HCT116 (cell line): Measurements from ENCODE around the gene TPX2. TPM values are rescaled to one million over a fixed set of nuclear protein-coding genes. Genes with fewer than 3 reads are reported as not detected.
"Not testable (repeated sequence)": the region's sequence is repeated elsewhere in the genome, so short reads cannot be mapped to it uniquely, and the experiment has no call there.

Experiments used
- ATAC-seq: fragments of 200-7000 bp; cut with Tn5 transposase; 2 replicates; pipeline ENCODE4 v1.9.1; 2020; ENCODE audit warnings: mild to moderate bottlenecking, moderate library complexity
- BruUV-seq: library from RNA; stranded (reverse); fragments of 400-500 nt; replicated peaks from 2 replicates; lab custom pipeline; 2021; lab: Mats Ljungman, UMichigan
- CTCF ChIA-PET: fragments of 300-600 bp; sonication (Branson Sonifier 250); formaldehyde crosslinking; loops from one replicate; lab custom pipeline; 2021; ENCODE audit warnings: antibody characterized with exemption; lab: Charles Lee
- POLR2A ChIA-PET: fragments of 300-600, 350-600 bp; sonication (Branson Sonifier 250); formaldehyde crosslinking; loops from one replicate; lab custom pipeline; 2021; ENCODE audit warnings: antibody characterized with exemption; lab: Charles Lee
- RAD21 ChIA-PET, 2 experiments: fragments of 300-600 bp; sonication (Branson Sonifier 250); formaldehyde crosslinking; loops; one replicate each; lab custom pipeline; 2023; ENCODE audit warnings: low total read pairs in 2 of 2; ENCODE audit not compliant: uncharacterized antibody in 2 of 2, unreplicated experiment in 2 of 2, low non-redundant PET in 1 of 2; lab: Charles Lee
- DNase-seq: peaks from one replicate; pipeline ENCODE4 v3.0.0-alpha.2; 2010; ENCODE audit warnings: low read depth, low spot score
- H2AFZ ChIP-seq: fragments of 200-600 bp; shearing (Covaris generic), sonication (generic); 2 replicates; pipeline ENCODE4 v1.6.1; 2017; ENCODE audit warnings: low read depth, mixed run types, mixed read lengths, antibody characterized with exemption, low read length; ENCODE audit not compliant: poor library complexity, severe bottlenecking
- H3K27ac ChIP-seq: 2 replicates; pipeline ENCODE4 v1.5.1; 2012; ENCODE audit warnings: low read depth, low read length
- H3K27me3 ChIP-seq: fragments of 200-600 bp; sonication (generic); 2 replicates; pipeline ENCODE4 v1.6.1; 2016; ENCODE audit warnings: mixed run types, low read length, mixed read lengths; ENCODE audit not compliant: insufficient read depth
- H3K36me3 ChIP-seq, 2 experiments: fragments of 200-500 bp in 1 of 2; fragments of 200-600 bp in 1 of 2; sonication (Bioruptor generic) in 1 of 2; sonication (generic) in 1 of 2; 2 replicates each; pipeline versions ENCODE4 v1.5.1 to v1.6.1; 2014 to 2016; ENCODE audit warnings: low read length in 2 of 2, inconsistent platforms in 1 of 2, mixed read lengths in 1 of 2, mixed run types in 1 of 2; ENCODE audit not compliant: insufficient read depth in 2 of 2, control insufficient read depth in 1 of 2
- H3K4me1 ChIP-seq, 2 experiments: fragments of 200-600 bp in 1 of 2; sonication (generic) in 1 of 2; 2 replicates each; pipeline versions ENCODE4 v1.5.1 to v1.6.1; 2012 to 2017; ENCODE audit warnings: low read length in 2 of 2, inconsistent platforms in 1 of 2, mild to moderate bottlenecking in 1 of 2, mixed read lengths in 1 of 2, mixed run types in 1 of 2, moderate library complexity in 1 of 2; ENCODE audit not compliant: insufficient read depth in 2 of 2, control insufficient read depth in 1 of 2
- H3K4me2 ChIP-seq: fragments of 200-600 bp; sonication (generic); 2 replicates; pipeline ENCODE4 v1.6.1; 2017; ENCODE audit warnings: mixed run types, low read length, mixed read lengths
- H3K4me3 ChIP-seq, 2 experiments: fragments of 200-600 bp in 1 of 2; sonication (generic) in 1 of 2; replicated peaks in 1 of 2; 2 replicates each; pipeline ENCODE4 v1.5.1; 2011 to 2016; ENCODE audit warnings: low read length in 2 of 2, control low read depth in 1 of 2, low read depth in 1 of 2, mild to moderate bottlenecking in 1 of 2, mixed read lengths in 1 of 2, mixed run types in 1 of 2
- H3K79me2 ChIP-seq: fragments of 200-600 bp; sonication (generic); 2 replicates; pipeline ENCODE4 v1.6.1; 2017; ENCODE audit warnings: mild to moderate bottlenecking, mixed run types, low read length, moderate library complexity, mixed read lengths; ENCODE audit not compliant: insufficient read depth
- H3K9ac ChIP-seq: fragments of 200-600 bp; sonication (generic); 2 replicates; pipeline ENCODE4 v1.6.1; 2016; ENCODE audit warnings: low read length, mixed read lengths
- H3K9me2 ChIP-seq: fragments of 200-600 bp; sonication (generic), shearing (Covaris generic); 2 replicates; pipeline ENCODE4 v1.6.1; 2017; ENCODE audit warnings: mixed run types, mild to moderate bottlenecking, moderate library complexity; ENCODE audit not compliant: insufficient read depth
- H3K9me3 ChIP-seq, 2 experiments: fragments of 200-500 bp in 1 of 2; fragments of 200-600 bp in 1 of 2; sonication (Bioruptor generic) in 1 of 2; sonication (generic) in 1 of 2; 2 replicates each; pipeline ENCODE4 v1.6.1; 2014 to 2017; ENCODE audit warnings: low read length in 2 of 2, mixed read lengths in 2 of 2, inconsistent platforms in 1 of 2, low read depth in 1 of 2, mild to moderate bottlenecking in 1 of 2, mixed run types in 1 of 2, moderate library complexity in 1 of 2; ENCODE audit not compliant: control insufficient read depth in 1 of 2, insufficient read depth in 1 of 2
- H4K20me1 ChIP-seq: fragments of 200-600 bp; sonication (generic), shearing (Covaris generic); 2 replicates; pipeline ENCODE4 v1.6.1; 2017; ENCODE audit warnings: mixed run types, mild to moderate bottlenecking, moderate library complexity; ENCODE audit not compliant: insufficient read depth
- CBX3 ChIP-seq: IDR thresholded peaks from 2 replicates; pipeline ENCODE4 v1.6.1; 2012; ENCODE audit warnings: low read depth
- CEBPB ChIP-seq: IDR thresholded peaks from 2 replicates; pipeline ENCODE4 v1.6.1; 2012; ENCODE audit warnings: low read depth
- EGR1 ChIP-seq: IDR thresholded peaks from 2 replicates; pipeline ENCODE4 v1.6.1; 2012; ENCODE audit warnings: low read depth
- ELF1 ChIP-seq: IDR thresholded peaks from 2 replicates; pipeline ENCODE4 v1.6.1; 2012; ENCODE audit warnings: low read depth, borderline replicate concordance
- JUND ChIP-seq: IDR thresholded peaks from 2 replicates; pipeline ENCODE4 v1.6.1; 2012
- SIN3A ChIP-seq: IDR thresholded peaks from 2 replicates; pipeline ENCODE4 v1.6.1; 2012; ENCODE audit warnings: low read depth
- YY1 ChIP-seq: IDR thresholded peaks from 2 replicates; pipeline ENCODE4 v1.6.1; 2011; ENCODE audit warnings: low read length, low read depth, moderate library complexity, mild to moderate bottlenecking; ENCODE audit not compliant: insufficient replicate concordance; ENCODE audit errors: extremely low read depth
- intact Hi-C: fragments of 100-400 bp; cut with micrococcal nuclease; formaldehyde crosslinking; loops from 2 replicates; pipeline ENCODE4 v1.10.0; 2022
- total RNA-seq: library from RNA; stranded (reverse); gene quantifications from one replicate; pipeline ENCODE4 v1.2.1, GENCODE V29; 2021; ENCODE audit not compliant: unreplicated experiment
- TF ChIP-seq, protein P1 (sequence below): IDR thresholded peaks from 2 replicates; pipeline ENCODE4 v1.6.1; 2012
- TF ChIP-seq, protein P2 (sequence below): IDR thresholded peaks from 2 replicates; pipeline ENCODE4 v1.6.1; 2012; ENCODE audit warnings: low read depth

Gene TPX2
- total RNA-seq, 1 experiment from 2014 or later = 163 TPM

DNA sequence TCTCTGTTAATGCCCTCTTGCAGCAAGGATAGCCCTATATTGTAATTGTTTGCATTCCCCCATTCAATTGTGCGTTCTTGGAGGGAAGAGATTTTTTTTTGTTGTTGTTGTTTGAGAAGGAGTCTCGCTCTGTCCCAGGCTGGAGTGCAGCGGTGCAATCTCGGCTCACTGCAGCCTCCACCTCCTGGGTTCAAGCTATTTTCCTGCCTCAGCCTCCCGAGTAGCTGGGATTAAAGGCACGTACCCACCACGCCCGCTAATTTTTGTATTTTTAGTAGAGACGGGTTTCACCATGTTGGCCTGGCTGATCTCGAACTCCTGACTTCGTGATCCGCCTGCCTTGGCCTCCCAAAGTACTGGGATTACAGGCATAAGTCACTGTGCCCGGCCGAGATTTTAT lies 7.9 kb downstream of the TPX2 start:
- H3K4me2 ChIP-seq, H3K4me3 ChIP-seq, RAD21 ChIA-PET, H3K9ac ChIP-seq, DNase-seq, POLR2A ChIA-PET, H3K27ac ChIP-seq, ATAC-seq, H3K9me2 ChIP-seq, intact Hi-C loops, H3K27me3 ChIP-seq, H3K4me1 ChIP-seq, BruUV-seq, H2AFZ ChIP-seq, H3K9me3 ChIP-seq: not testable (repeated sequence)
- peaks cover 98% of the 10 kb centered on the region for H3K79me2 ChIP-seq
- CTCF ChIA-PET = interaction anchor here (1.4 kb wide), 1 partner anchor 23 kb away, joined by 3 read pairs; no protein-coding TSS in a partner anchor
- peaks cover 12% of the 10 kb centered on the region; the same call in 1 of the 2 replicates for H4K20me1 ChIP-seq
- peaks cover 10 to 61% of the 10 kb centered on the region in 2 experiments for H3K36me3 ChIP-seq

DNA sequence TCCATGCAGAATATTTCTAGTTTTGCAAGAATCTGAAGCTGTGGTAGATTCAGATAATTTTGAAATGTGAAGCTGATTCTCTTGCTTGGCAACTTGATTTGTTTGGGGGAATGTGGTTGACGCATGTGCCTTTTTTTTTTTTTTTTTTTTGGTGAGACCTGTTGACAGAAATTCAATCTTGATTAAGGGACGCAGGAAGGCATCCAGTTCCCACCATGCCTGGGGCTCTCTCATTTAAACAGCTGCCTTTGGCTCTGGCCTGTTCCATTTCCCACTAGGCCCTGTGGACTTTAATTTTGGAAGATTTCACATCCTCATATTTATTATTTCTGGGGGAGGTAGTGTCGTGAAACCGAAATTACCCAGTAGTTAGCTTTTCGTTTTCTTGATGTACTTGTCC lies 8.6 kb downstream of the TPX2 start:
- H3K9me3 ChIP-seq = no peaks in the 10 kb centered on the region
- intact Hi-C loops = no loop called here
- ATAC-seq = no peak
- H3K27me3 ChIP-seq = no peaks in the 10 kb centered on the region
- peaks cover 98% of the 10 kb centered on the region for H3K79me2 ChIP-seq
- no peak overlapping the region for H3K4me3 ChIP-seq
- RAD21 ChIA-PET = no interaction called here
- POLR2A ChIA-PET = interaction anchor here (1.6 to 1.7 kb wide), 2 partner anchors 9 to 12 kb away, joined by 4 to 5 read pairs; partner anchors contain the start of gene TPX2
- no peak for TF ChIP-seq YY1
- TF ChIP-seq, protein P1, sequence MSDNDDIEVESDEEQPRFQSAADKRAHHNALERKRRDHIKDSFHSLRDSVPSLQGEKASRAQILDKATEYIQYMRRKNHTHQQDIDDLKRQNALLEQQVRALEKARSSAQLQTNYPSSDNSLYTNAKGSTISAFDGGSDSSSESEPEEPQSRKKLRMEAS = no peak
- TF ChIP-seq SIN3A = no peak
- TF ChIP-seq, protein P2, sequence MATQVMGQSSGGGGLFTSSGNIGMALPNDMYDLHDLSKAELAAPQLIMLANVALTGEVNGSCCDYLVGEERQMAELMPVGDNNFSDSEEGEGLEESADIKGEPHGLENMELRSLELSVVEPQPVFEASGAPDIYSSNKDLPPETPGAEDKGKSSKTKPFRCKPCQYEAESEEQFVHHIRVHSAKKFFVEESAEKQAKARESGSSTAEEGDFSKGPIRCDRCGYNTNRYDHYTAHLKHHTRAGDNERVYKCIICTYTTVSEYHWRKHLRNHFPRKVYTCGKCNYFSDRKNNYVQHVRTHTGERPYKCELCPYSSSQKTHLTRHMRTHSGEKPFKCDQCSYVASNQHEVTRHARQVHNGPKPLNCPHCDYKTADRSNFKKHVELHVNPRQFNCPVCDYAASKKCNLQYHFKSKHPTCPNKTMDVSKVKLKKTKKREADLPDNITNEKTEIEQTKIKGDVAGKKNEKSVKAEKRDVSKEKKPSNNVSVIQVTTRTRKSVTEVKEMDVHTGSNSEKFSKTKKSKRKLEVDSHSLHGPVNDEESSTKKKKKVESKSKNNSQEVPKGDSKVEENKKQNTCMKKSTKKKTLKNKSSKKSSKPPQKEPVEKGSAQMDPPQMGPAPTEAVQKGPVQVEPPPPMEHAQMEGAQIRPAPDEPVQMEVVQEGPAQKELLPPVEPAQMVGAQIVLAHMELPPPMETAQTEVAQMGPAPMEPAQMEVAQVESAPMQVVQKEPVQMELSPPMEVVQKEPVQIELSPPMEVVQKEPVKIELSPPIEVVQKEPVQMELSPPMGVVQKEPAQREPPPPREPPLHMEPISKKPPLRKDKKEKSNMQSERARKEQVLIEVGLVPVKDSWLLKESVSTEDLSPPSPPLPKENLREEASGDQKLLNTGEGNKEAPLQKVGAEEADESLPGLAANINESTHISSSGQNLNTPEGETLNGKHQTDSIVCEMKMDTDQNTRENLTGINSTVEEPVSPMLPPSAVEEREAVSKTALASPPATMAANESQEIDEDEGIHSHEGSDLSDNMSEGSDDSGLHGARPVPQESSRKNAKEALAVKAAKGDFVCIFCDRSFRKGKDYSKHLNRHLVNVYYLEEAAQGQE = no peak
- TF ChIP-seq JUND = no peak
- no peak for TF ChIP-seq CEBPB
- no peak for TF ChIP-seq EGR1
- no peak for TF ChIP-seq CBX3
- no peak for TF ChIP-seq ELF1
- TF ChIP-seq, all 23 proteins: peak for 0
- BruUV-seq = no TSS peak
- Histone ChIP-seq H4K20me1 (peaks cover 12% of the 10 kb centered on the region; the same call in 1 of the 2 replicates), H2AFZ (no peak overlapping the region), H3K4me2 (no peak overlapping the region), H3K36me3 (peaks cover 6 to 57% of the 10 kb centered on the region in 2 experiments), H3K4me1 (0 out of 4 replicates have a peak, but pooled peaks cover 0 to 3% of the 10 kb centered on the region in 2 experiments), H3K9ac (no peak overlapping the region), H3K27ac (no peak overlapping the region), H3K9me2 (no peaks in the 10 kb centered on the region)
- CTCF ChIA-PET = no interaction called here
- no peak for DNase-seq
